GM19372 (cell line): ENCODE data around the gene LRP11.
A peak's percentile ranks its signal among the peaks of the same experiment; 100 is the strongest.
"Not testable (repeated sequence)": the region's sequence is repeated elsewhere in the genome, so short reads cannot be mapped to it uniquely, and the experiment has no call there.

Experiments used
- ATAC-seq: cut with Tn5 transposase; IDR thresholded peaks from one replicate; pipeline ENCODE4 v1.9.1; 2021; ENCODE audit warnings: mild to moderate bottlenecking, low read depth, moderate library complexity; ENCODE audit not compliant: unreplicated experiment

The LRP11 gene, protein sequence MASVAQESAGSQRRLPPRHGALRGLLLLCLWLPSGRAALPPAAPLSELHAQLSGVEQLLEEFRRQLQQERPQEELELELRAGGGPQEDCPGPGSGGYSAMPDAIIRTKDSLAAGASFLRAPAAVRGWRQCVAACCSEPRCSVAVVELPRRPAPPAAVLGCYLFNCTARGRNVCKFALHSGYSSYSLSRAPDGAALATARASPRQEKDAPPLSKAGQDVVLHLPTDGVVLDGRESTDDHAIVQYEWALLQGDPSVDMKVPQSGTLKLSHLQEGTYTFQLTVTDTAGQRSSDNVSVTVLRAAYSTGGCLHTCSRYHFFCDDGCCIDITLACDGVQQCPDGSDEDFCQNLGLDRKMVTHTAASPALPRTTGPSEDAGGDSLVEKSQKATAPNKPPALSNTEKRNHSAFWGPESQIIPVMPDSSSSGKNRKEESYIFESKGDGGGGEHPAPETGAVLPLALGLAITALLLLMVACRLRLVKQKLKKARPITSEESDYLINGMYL

GRCh38 chr6:149863698-149864577 is at the start of gene LRP11:
TSS of gene LRP11 (minus strand) at chr6:149864359. CDS start at chr6:149864020, 339 bp downstream.
- peak; percentile 86 for ATAC-seq

- no peak for ATAC-seq
Observed at GRCh38 chr6:149913540-149914240, 49.5 kb upstream of the LRP11 start.

DNA sequence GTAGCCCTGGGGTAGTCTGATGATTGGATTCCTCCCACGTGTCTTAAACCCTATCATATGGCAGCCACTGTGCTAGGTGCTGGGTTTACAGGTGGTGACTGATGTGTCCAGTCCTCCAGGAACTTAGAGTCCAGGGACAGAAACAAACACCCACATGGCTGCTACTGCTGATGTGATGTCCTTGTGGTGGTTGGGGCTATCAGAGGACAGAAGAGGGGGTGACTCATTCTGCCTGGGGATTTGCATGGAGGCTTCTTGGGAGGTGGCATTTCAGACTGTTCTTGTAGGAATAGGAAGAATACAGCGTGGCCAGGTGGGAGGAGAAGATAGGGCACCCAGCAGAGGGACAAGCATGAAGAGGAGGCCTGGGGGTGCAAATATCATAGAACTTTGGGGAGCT is 48.9 kb upstream of the LRP11 start:
- ATAC-seq: no peak

- not testable (repeated sequence) for ATAC-seq
Observed at GRCh38 chr6:149912680-149913079, 48.5 kb upstream of the LRP11 start.

DNA sequence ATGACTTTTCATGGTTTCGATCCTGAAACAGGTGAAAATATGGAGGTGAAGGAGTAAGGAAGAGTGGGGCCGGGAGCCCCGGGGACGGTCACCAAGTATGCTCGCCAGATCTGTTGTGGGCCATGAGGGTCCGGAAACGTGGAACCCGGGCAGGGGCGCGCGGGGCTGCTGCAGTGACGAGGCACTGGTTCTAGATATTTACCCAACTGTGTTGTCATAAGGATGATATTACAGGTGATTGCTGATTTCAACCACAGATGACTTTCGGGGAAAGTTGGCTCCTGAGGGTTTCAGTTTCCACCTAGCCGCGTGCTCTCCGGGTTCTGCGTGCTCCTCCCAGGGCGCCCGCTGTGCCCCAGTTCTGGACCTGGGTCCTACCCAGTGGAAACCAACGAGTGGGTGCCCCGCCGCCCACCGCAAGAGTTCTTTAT is 46.6 kb upstream of the LRP11 start:
- ATAC-seq: no peak

DNA sequence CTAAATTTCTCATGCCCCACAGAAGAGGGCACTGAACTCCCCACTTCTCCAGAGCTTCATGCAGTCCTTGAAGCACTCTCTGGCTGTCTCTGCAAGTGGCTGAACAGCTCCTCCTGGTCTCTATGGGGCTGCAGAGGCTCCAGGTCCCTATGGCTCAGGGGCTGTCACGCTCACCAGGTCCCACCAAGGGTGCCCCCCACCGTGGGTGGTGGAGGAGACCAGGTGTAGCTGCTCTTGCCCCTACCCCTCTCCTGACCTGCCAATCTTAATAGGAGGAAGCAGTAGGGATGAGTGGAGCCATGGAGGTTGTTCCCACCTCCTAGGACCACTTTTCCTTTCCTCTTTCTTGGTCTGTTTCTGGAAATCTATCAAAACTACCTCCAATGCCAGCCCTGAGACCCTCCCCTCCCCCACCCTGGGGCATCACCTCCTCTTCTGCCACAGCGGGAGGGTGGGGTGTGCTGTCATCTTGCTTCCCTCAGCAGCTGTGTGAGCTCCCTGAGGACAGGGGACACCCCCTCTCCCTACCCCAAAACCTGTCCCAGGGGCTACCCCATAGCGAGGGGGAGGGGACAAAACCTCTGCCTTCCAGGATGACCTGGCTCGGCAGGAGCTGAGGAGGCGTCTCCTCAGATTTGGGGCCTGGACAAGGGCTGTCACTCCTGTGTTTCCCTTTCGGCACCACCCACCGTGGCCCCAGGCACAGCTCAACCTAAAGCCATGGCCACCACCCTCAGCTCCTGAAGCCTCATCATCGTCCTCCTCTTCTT is 45.7 kb upstream of the LRP11 start:
- ATAC-seq: no peak

GRCh38 chr6:149908480-149908879 is 44.3 kb upstream of the LRP11 start:
- not testable (repeated sequence) for ATAC-seq

GRCh38 chr6:149907317-149907716 is 43.2 kb upstream of the LRP11 start:
- ATAC-seq: no peak

GRCh38 chr6:149906405-149906804 is 42.2 kb upstream of the LRP11 start:
- no peak for ATAC-seq

DNA sequence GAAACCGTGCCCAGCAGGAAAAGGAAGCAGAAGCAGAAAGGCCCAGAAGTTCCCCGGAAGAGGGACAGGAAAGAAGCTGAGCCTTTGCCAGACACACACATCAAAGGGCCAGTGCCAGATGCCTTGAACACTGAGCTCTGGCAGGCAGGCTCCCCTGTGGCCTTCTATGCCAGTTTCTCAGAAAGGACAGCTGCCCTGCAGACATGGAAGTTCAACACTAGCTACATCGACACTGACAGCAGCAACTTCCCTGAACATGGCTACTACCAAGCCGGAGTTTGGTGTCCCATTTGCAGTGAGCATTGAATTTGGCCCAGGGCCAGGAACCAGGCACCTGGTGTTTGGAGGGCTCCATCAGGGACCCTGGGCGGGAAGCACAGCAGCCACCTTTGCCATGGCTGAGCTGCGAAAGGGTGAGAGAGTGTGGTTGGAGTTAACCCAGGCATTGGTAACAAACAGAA is 41.8 kb upstream of the LRP11 start:
- no peak for ATAC-seq

- ATAC-seq: no peak
Observed at GRCh38 chr6:149905371-149905910, 41.3 kb upstream of the LRP11 start.

DNA sequence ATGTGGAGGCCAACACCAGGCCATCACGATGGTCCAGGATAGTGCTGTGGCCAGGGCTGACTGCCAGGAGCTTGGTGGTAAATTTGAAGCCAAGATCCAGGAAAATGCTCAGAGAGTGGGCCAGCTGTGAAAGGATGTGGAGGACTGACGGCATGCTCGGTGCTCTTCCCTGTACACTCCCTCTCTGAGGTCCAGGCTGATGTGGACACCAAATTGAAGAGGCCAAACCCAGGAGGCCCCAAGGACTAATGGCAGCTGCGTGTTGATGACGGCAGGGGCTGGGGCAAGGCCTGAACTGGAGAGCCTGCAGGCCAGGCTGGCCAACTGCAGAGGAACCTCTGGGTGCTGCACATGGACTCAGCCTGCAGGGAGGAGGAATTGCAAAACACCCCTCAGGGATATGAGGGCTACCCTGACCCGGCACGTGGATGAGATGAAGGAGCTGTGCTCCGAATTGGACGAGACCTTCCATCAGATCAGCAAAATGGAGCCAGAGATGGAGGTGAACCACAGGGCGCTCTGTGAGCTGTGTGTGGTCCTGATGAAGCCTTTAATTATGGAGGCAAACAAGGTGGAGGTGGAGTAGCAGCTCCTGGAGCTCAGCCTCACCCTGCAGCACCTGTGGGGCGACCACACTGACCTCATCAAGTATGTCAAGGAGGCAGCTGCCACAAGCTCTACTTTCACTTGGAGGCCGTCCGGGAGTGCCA is 40.7 kb upstream of the LRP11 start:
- no peak for ATAC-seq

DNA sequence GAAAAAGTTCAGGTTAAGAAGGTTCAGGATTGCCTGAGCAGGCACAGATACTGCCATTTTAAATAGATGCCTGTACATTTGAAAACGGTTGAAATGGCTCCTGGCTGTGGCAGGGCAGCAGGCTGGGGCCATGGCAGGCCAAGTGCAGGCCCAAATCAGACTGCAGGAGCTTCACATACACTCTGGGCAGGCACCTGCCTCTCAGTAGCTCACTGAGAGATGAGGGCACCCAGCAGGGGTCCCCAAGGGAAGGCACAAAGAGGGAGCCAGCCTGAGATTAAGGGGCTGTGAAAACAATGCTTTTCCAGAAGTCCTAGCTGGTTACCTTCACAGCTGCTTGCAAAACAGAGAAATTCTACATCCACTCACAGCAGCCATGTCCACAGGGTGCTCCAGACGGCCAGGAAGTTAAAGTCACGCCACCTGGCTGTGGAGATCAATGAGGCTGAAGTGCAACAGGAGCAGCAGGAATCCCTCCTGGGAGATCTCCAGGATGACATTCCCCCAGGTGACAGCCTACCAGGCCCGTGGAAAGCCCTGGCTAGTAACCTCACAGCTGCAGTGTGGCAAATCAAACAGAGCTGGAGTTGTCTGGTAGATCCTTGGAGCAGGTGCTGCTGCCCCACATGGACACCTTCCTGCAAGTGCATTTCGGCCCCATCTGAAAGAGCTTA is 39.9 kb upstream of the LRP11 start:
- no peak for ATAC-seq

DNA sequence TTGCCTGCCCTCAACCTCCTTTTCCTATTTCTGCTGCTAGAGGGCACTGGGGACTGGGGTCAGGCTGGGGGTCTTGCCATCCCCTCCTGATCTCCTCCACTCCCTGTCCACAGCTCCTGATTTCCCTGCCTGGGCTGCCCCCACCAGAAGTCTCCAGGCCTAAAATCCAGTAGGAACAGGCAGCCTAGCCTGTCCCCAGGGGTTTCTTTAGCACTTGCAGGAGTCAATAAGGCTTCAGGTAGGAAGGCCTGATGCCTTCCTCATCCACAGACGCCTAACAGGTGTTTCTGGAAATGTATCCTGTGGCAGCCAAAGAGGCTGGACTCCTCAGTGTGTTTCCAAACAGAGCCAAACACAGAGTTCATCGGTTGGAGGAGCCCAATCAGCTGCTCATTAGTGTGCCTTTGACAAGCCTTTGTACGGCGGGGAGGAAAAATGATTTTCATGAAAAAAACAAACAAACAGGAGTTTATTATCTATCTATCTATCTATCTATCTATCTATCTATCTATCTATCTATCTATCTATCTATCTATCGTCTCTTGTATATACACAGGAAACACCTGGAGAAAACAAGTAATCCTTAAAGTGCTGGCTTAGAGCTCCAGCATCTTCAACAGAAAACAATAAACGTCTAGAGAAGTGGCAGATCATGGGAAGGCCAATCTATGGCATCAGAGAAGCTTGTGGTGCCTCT is 37.4 kb upstream of the LRP11 start:
- ATAC-seq: no peak

- no peak for ATAC-seq
Observed at GRCh38 chr6:149900620-149901443, 36.7 kb upstream of the LRP11 start.

DNA sequence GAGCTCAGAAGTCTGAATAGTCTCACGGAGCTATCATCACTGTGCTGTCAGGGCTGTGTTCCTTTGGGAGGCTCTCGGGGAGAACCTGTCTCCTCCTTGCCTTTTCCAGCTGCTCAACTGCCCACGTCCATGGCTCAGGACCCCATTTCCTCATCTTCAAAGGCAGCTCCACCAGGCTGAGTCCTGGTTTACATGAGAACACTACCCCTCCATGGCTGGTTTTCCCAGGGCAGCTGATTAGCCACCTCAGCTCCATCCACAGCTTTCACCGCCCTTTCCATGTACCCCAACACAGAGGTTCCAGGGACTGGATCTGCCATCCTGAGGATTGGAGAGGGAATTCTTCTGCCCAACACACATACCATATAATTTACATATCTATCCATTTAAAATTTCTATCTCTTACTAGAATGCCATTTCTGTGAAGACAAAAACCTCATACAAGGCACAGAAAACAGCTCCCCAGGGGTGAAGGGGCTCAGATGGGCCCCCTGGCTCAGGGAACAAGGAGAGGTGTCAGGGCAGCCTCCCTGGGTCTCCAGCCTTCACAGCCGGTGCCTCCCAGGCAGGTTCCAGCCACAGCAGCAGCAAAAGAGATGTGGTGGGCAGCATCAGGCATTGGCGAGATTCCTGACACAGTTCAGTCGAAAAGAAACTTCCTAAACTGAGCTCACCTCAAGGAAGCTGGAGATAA is 35.9 kb upstream of the LRP11 start:
- ATAC-seq: no peak
